Measurements from ENCODE around the gene PLG. TPM values are rescaled to one million over a fixed set of nuclear protein-coding genes. Genes with fewer than 3 reads are reported as not detected.
"Not testable (repeated sequence)": the region's sequence is repeated elsewhere in the genome, so short reads cannot be mapped to it uniquely, and the experiment has no call there.

The PLG gene
- 10 to 100 TPM in 1 of 12 donors, 1 to 10 TPM in 10, not detected in 1; 1.2 to 18.7 (median 2.8) TPM for polyA plus RNA-seq (ENCODE audit: insufficient read length in 12 of 12)
- long read RNA-seq, donor 1, result 0 reads
- long read RNA-seq, donor 2, result 0 reads
- long read RNA-seq, donor 3, result 0 reads
- long read RNA-seq, donor 4, result 0 reads
- long read RNA-seq, donor 5, result 0 reads
- long read RNA-seq, donor 6, result 0 reads
- long read RNA-seq, donor 7, result 0 reads
- long read RNA-seq, donor 8, result 0 reads
- long read RNA-seq, donor 9, result 0 reads
- long read RNA-seq, donor 10, partial matches to known transcripts, result 0 of 1 reads
- long read RNA-seq, donor 10, other reads (novel, unspliced or antisense), result 0 of 1 reads
- long read RNA-seq, donor 11, result 0 reads

DNA sequence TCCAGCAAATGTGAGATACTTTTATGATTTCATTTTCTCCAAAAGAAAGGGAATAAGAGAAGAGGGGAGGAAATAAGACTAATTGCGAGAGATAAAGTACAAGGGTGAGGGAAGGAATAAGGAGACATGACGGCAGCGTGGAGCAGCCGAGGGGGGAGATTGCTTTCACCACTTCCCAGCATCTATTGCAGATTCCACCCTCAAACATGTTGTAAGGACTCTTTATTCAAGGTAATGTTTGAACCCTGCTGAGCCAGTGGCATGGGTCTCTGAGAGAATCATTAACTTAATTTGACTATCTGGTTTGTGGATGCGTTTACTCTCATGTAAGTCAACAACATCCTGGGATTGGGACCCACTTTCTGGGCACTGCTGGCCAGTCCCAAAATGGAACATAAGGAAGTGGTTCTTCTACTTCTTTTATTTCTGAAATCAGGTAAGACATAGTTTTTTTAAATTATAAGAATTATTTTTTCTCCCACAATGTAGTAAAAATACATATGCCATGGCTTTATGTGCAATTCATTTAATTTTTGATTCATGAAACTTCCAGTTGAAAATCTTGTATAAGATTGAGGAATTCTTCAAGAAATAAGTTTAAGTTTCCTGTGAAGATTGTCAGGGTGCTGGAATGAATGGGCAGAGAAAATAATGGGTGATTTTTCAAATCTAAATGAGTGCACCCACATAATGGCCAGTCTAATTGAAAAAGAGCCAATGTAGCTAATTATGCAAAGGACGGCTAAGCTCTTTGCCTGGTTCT lies at the start of gene PLG:
TSS of gene PLG (plus strand) at position 327 of the 763 bp plus-strand sequence. CDS start at position 388, 61 bp downstream.
- not testable (repeated sequence) for DNase-seq

- no peak for DNase-seq
Measured at GRCh38 chr6:160659562-160659961, 42.5 kb upstream of the PLG start.

GRCh38 chr6:160661216-160661615 lies 40.8 kb upstream of the PLG start:
- no peak for DNase-seq

- DNase-seq, result no peak
Measured at GRCh38 chr6:160662429-160662828, 39.6 kb upstream of the PLG start.

GRCh38 chr6:160662842-160663241 lies 39.2 kb upstream of the PLG start:
- DNase-seq, result no peak

GRCh38 chr6:160664198-160664597 lies 37.8 kb upstream of the PLG start, which contains the start of gene LPA:
Gene LPA, minus strand, starts transcription at chr6:160664275. Its CDS starts 61 bp downstream, at chr6:160664214.
- DNase-seq, result not testable (repeated sequence)

DNA sequence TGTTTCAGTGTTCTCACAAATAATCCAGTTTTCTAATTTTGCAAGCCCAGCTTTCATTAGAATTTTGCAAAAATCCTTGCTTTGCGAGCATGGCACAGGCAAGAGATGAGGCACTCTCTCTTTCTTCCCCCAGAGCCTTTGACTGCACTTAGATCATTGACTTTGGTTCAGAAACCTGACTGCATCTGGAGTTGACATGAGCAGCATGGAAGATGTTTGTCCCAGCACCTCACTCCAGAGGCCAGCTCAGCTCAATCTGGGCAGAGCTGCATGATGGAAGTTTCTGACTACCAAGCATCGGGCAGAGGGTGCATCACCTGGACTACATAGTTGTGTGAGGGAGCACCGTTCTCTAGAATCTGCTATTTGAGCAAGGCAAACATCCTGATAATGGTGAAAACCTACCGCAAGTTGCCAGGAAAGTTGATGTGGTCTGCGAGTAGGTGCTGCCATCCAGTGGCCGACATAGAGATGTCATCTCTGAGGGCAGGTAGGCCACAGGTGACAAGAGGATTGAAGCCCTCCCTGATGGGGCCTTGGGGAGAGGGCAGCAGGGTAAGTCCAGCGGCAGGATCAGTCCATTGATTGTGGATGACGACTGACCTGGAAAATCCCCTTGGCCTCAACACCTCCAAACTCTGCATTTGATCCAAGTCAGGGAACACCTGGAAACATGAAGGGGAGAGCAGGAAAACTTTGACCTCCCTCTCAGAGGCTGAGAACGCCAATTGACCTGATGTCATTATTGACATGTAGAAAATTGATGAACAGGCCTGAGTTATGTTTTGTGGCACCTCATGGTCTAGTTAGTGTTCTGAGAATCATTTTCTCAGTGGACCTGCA lies 34.2 kb upstream of the PLG start:
- DNase-seq, result no peak

GRCh38 chr6:160668589-160668988 lies 33.5 kb upstream of the PLG start:
- DNase-seq, result no peak

DNA sequence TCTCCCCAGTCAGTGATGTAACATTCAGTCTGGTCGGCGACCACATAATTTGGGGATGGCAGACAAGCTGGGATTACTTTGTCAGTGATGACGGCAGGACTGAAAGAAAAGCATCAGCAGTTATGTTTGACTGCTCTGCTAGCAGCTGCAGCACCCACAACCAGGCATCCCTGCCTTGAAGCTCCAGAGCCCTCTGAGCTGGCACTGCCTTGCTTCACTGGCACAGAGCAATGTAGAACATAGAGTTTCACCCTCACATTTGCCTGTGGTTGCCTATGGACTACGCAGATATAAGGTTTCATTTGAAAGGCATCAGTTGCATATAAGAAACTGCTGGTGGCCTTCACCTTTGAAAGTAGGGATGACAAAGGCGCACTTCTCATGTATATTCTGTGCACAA lies 25.6 kb upstream of the PLG start:
- not testable (repeated sequence) for DNase-seq

DNA sequence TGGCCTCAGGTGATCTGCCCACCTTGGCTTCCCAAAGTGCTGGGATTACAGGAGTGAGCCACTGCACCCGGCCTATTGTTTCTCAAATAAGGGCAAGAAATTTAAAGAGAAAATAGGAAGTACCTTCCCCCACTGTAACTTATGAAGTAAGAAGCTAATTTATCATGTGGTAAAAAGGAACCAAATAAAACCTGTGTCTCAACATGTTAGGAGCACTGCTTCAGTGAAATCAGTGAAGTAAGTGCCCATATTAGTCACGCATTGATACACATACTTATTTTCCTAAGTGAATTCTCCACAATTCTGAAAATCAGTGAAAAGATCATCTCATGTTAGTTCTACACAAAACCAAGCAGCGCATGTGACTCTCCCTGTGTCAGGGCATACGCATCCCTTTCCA lies 23.8 kb upstream of the PLG start:
- no peak for DNase-seq

DNA sequence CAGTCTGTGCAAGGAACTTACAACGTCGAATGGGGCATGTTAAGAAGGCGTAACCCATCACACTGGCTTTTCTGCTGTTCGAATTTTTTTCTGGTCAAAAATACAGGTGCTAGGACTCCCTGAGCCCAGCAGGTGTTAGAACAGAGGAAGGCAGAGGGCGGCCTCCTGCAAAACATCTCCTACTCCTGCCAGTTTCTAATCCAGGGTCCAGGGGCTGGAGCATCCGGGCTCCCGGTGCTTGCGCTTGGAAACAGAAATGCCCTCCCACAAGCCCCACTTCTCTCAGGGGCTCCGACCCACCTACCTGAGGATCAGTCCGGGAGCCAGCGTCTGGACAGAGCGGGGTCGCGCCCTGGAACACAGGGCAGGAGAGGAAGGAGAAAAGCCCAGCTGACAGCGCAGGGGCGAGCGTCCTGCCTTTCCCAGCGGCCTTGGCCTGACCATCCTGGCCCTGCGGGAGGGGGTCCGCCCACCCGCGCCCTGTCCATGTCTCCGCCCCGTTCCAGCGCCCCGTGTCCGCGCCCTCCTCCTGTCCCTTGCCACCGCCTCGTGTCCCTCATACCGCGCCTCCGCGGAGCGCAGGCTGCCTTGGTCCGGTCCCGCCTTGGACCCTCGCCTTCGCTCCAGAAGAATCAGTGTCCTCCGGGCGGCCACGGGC lies 23.2 kb upstream of the PLG start:
- no peak for DNase-seq

DNA sequence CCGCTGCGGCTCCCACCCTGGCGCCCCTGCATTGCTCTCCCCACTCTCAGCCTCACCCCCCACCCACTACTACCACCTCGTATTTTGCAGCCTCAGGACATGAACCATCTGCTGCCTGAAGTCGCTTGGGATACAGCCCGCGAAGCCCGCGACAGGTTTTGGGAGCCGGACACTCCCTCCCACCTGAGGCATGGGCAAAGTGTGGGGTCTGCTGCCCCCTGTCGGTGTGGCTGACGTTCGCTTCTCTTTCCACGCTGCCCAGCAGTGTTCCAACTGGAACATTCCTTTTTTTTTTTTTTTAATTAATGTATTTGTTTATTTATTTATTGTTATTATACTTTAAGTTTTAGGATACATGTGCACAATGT lies 22.7 kb upstream of the PLG start:
- no peak for DNase-seq

DNA sequence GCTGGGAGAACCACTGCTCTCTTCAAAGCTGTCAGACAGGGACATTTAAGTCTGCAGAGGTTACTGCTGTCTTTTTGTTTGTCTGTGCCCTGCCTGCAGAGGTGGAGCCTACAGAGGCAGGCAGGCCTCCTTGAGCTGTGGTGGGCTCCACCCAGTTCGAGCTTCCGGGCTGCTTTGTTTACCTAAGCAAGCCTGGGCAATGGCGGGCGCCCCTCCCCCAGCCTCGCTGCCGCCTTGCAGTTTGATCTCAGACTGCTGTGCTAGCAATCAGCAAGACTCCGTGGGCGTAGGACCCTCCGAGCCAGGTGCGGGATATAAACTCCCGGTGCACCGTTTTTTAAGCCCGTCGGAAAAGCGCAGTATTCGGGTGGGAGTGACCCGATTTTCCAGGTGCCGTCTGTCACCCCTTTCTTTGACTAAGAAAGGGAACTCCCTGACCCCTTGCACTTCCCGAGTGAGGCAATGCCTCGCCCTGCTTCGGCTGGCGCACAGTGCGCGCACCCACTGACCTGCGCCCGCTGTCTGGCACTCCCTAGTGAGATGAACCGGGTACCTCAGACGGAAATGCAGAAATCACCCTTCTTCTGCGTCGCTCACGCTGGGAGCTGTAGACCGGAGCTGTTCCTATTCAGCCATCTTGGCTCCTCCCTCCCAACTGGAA lies 16.8 kb upstream of the PLG start:
- DNase-seq, result not testable (repeated sequence)

GRCh38 chr6:160685762-160686450 lies 16.1 kb upstream of the PLG start:
- DNase-seq, result no peak

DNA sequence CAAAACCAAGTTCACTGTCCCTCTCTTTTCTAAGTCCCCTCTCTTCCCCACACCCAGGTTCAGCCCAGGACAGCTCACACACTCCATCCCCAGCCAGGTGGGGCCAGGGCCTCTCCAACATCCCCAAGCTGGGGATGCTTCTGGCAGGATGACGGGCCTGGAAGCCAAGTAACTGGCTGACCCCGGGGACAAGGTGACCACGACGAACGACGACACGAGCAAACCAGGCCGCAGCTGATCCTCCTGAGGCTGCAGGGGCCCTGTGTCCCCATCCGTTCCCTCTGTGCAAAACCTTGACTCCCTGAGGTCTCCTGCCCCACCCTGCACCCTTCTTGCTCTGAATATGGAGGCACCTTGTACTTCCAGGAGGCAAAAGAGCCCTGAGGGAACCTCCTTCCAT lies 11.6 kb upstream of the PLG start:
- no peak for DNase-seq

DNA sequence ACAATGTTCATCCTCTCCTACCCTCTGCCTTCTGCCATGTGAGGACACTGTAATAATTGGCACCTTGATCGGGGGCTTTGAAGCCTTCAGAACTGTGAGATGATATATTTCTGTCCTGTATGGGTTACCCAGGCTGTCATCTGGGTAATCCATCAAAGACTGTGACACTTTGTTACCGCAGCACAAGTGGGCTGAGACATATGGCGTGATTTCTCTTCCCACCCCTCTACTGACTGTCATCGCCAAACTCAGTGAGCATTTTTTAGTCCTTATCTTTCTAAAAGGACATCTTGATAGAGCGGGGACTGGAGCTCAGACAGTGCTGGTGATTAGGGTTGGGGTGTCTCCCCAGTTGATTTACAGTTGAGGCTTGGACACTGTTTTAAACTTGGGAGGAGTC lies 10.4 kb upstream of the PLG start:
- DNase-seq, result no peak

DNA sequence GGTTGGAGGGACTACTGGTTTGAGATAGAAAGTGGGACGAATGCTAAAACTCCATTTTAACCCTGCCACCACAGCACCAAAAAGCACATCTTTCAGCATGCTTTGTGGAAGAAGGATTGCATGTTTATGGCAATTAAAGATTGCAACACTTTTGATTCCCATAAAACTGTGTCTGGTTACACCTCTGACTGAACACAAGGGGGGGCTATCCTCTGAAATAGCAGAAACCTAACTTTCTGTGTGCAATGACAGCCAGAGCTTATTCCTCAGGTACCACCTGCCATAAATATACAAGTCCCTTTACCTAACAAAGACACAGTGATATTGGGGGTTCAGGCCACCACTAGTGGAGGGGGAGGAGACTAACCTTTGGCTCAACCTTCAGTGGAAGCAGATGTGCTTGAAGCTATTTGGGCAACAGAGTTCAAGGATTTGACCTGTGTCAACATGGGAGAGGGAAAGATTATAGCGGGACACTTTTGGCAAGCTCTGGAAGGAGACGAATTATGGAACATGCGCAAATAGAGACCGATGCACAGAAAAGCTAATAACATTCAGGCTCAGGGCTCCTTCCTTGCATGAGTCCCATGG lies 9.6 kb upstream of the PLG start:
- no peak for DNase-seq

- not testable (repeated sequence) for DNase-seq
Measured at GRCh38 chr6:160695025-160695424, 7.0 kb upstream of the PLG start.

- DNase-seq, result not testable (repeated sequence)
Measured at GRCh38 chr6:160695622-160696021, 6.4 kb upstream of the PLG start.

- DNase-seq, result not testable (repeated sequence)
Measured at GRCh38 chr6:160696884-160697283, 5.2 kb upstream of the PLG start.
